Measurements from ENCODE around the gene MDH1. TPM values are rescaled to one million over a fixed set of nuclear protein-coding genes. Genes with fewer than 3 reads are reported as not detected.

The MDH1 gene
- 125 and 128 TPM in 2 replicates for total RNA-seq

DNA sequence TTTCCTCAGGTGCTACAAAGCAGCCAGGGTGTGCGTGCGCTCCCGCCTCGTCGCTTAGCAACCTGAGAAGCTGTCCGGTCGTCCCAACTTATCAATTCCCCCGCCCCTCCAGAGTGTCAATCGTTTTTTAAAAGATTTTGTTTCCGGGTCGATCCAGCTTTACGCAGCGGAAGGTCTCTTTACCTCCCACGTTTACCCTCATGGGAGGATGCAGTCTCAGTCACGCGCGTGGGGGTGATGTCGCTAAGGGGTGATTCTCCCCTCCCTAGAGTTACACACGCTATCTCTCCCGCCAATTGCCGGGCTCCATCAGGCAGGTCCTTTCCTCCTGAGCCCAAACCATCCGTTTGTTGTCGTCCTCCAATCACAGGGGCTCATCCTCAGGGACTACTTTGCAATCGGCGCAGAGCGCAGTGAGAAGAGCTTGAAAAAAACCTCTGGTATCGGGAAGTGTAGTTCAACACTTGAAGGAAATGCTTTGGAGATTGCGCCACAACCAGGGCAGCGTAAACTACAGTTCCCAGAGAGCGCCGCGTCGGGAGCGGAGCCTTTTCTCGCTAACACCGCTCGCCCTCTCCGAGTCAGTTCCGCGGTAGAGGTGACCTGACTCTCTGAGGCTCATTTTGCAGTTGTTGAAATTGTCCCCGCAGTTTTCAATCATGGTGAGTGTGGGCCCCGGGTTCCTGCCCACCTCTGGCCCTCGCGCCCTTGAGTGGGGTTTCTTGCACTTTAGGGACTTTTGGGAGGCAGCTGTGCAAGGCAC lies at the start of gene MDH1, which contains the start of gene WDPCP:
TSS of gene MDH1 (plus strand) at position 579 of the 763 bp plus-strand sequence. CDS start at position 660, 81 bp downstream.
TSS of gene WDPCP (minus strand) at position 93 of the 763 bp plus-strand sequence. CDS start 206 bp downstream, outside the sequence.

Other genes starting within 250 kb of the MDH1 start
- gene WDPCP, start 486 bp upstream of the MDH1 start, total RNA-seq: 3.2 and 5.6 TPM in 2 replicates

Measured in cardiac ventricle fibroblast (primary cell).